Right lobe of liver (tissue), 6 donors: ENCODE data around the gene ZNF532. TPM values are rescaled to one million over a fixed set of nuclear protein-coding genes. Genes with fewer than 3 reads are reported as not detected.

ENCODE experiments used
- ATAC-seq, 4 donors: fragments of 200-7000 bp; cut with Tn5 transposase; one replicate each; pipeline ENCODE4 v1.9.1; 2020; ENCODE audit warnings: mild to moderate bottlenecking in 4 of 4, moderate library complexity in 4 of 4
- DNase-seq, 3 donors: peaks; one replicate each; pipeline ENCODE4 v3.0.0-alpha.2; 2020
- H3K27ac ChIP-seq, 3 donors: fragments of 200-600 bp; one replicate each; pipeline ENCODE4 v1.8.0; 2022
- H3K27me3 ChIP-seq, 2 donors: fragments of 200-600 bp; one replicate each; pipeline ENCODE4 v1.8.0; 2022
- H3K36me3 ChIP-seq, 4 donors: fragments of 200-600 bp; sonication (generic) in 1 of 4; one replicate each; pipeline versions ENCODE4 v1.5.1 to v1.8.0; 2017 to 2022; ENCODE audit warnings: control low read depth in 1 of 4
- H3K4me1 ChIP-seq, 4 donors: fragments of 200-600 bp; sonication (generic) in 1 of 4; one replicate each; pipeline versions ENCODE4 v1.5.1 to v1.8.0; 2017 to 2022; ENCODE audit warnings: control low read depth in 1 of 4
- H3K4me3 ChIP-seq, 3 donors: fragments of 200-600 bp; one replicate each; pipeline ENCODE4 v1.8.0; 2022
- H3K9me3 ChIP-seq, 4 donors: fragments of 200-600 bp; sonication (generic) in 1 of 4; one replicate each; pipeline versions ENCODE4 v1.5.1 to v1.8.0; 2017 to 2022; ENCODE audit warnings: control low read depth in 1 of 4
- CTCF ChIP-seq, 4 donors: fragments of 200-600 bp in 3 of 4; fragments of 450-650 bp in 1 of 4; IDR thresholded peaks; one replicate each; pipeline versions ENCODE4 v1.5.1 to v1.8.0; 2016 to 2022; ENCODE audit warnings: antibody characterized with exemption in 4 of 4, mild to moderate bottlenecking in 2 of 4
- POLR2A ChIP-seq: fragments of 450-650 bp; IDR thresholded peaks from one replicate; pipeline ENCODE4 v1.6.1; 2017; ENCODE audit warnings: antibody characterized with exemption, mild to moderate bottlenecking
- WGBS: methylation state at CpG from one replicate; pipeline ENCODE4 v1.1.6; 2018; ENCODE audit warnings: low coverage, low lambda C conversion rate; ENCODE audit not compliant: insufficient coverage; ENCODE audit errors: missing lambda C conversion rate; 5-methylcytosine and 5-hydroxymethylcytosine counted together
- intact Hi-C, 2 donors: fragments of 100-400 bp; cut with DNase I; formaldehyde crosslinking; loops; one replicate each; pipeline versions ENCODE4 v1.11.2 to v1.14.1; 2022
- total RNA-seq, 6 experiments: library from RNA; depleted of rRNA in 2 of 6; stranded (reverse); fragments of >200 nt in 2 of 6; fragmentation: NEBNext Ultra II Directional in 3 of 6; extraction: Animal tissue kit (Norgen Biotek cat#: 25700) in 3 of 6; gene quantifications; one replicate each; pipeline versions ENCODE4 v1.1.0 to v1.2.4, GENCODE V29; 2016 to 2023
- donor health status: DM: no; HTN: yes; CAD: no.
- donor health status: DM: no; HTN: no; CAD: no.
- donor health status: DM: no; HTN: no; CAD: no.
- donor health status: DM: no; HTN: yes; CAD: no.
- donor health status: DM: no; HTN: yes; CAD: no.

The ZNF532 gene
- total RNA-seq, 6 experiments from 2014 or later = 2.0 to 6.4 (median 3.2) TPM

DNA sequence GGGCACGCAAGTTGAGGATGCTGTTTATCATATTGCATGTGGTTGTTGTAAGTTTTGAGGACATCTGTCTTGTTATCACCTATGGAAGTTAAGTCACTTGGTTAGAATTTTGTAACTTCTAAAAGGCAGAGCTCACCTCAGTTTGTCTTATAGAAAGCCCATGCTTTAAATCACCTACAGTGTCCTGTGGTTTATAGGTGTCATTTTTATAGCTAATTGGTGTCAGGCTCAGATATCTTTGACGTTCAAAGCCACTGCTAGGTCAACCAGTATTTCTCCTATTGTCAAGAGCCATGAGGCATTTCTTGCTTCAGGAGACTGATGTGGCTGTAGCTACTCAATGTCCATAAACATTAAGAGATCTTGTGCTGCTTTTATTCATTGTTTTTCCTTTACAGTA is 16.8 kb downstream of the ZNF532 start:
- Histone ChIP-seq H3K27me3 (no peaks in the 10 kb centered on the region), H3K9me3 (no peaks in the 10 kb centered on the region), H3K27ac (no peak overlapping the region), H3K4me1 (no peaks in the 10 kb centered on the region), H3K4me3 (no peak overlapping the region), H3K36me3 (no peaks in the 10 kb centered on the region)
- no peak for DNase-seq
- no peak for ATAC-seq
- WGBS = 83% methylated on average over 2 of the region's 2 CpGs
- intact Hi-C loops = no loop called here
- no peak for TF ChIP-seq CTCF (IDR thresholded peaks at IDR 0.05)
- no peak for TF ChIP-seq POLR2A

DNA sequence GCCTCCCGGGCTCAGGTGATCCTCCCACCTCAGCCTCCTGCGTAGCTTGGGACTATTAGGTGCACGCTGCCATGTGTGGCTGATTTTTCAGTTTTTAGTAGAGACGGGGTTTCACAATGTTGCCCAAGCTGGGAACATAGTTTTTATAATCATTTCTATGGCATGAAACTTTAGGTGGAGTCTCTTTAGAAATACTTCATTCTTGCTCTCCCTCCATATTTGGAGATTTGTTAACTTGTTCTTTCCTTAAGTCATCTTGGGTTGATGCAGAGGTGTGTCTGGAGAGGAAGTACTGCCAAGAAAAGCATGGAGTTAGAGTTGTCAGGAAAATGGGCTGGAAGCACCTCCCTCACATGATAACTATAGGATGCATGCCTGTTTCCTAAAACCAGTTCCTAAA is 17.4 kb downstream of the ZNF532 start:
- no peaks in the 10 kb centered on the region for H3K36me3 ChIP-seq
- no peaks in the 10 kb centered on the region for H3K9me3 ChIP-seq
- DNase-seq (no peak), ATAC-seq (no peak)
- no peak for TF ChIP-seq CTCF (IDR thresholded peaks at IDR 0.05)
- TF ChIP-seq POLR2A = no peak
- no peaks in the 10 kb centered on the region for H3K4me1 ChIP-seq
- intact Hi-C loops = no loop called here
- WGBS = 84% methylated on average over 4 of the region's 4 CpGs
- H3K4me3 ChIP-seq = no peak overlapping the region
- H3K27me3 ChIP-seq = no peaks in the 10 kb centered on the region
- no peak overlapping the region for H3K27ac ChIP-seq

- Histone ChIP-seq H3K36me3 (no peaks in the 10 kb centered on the region), H3K9me3 (no peaks in the 10 kb centered on the region), H3K27ac (no peak overlapping the region), H3K4me3 (no peak overlapping the region), H3K4me1 (no peaks in the 10 kb centered on the region), H3K27me3 (no peaks in the 10 kb centered on the region)
- TF ChIP-seq POLR2A = no peak
- no peak for TF ChIP-seq CTCF (IDR thresholded peaks at IDR 0.05)
- ATAC-seq = no peak
- intact Hi-C loops = no loop called here
- DNase-seq = no peak
- WGBS = 45% methylated on average over 1 of the region's 1 CpG
Observed at GRCh38 chr18:58882686-58883085, 18.0 kb downstream of the ZNF532 start.

GRCh38 chr18:58884680-58885079 is 20.0 kb downstream of the ZNF532 start:
- no peak overlapping the region for H3K4me3 ChIP-seq
- intact Hi-C loops = no loop called here

More at GRCh38 chr18:58884680-58885079, 20.0 kb downstream of the ZNF532 start:
- WGBS = 90% methylated on average over 5 of the region's 5 CpGs
- DNase-seq (no peak), ATAC-seq (no peak)
- no peaks in the 10 kb centered on the region for H3K4me1 ChIP-seq
- H3K9me3 ChIP-seq = no peaks in the 10 kb centered on the region
- no peaks in the 10 kb centered on the region for H3K36me3 ChIP-seq
- no peaks in the 10 kb centered on the region for H3K27me3 ChIP-seq
- no peak overlapping the region for H3K27ac ChIP-seq
- TF ChIP-seq CTCF (IDR thresholded peaks at IDR 0.05) (no peak), POLR2A (no peak)
